GM12878 (cell line): ENCODE results near the gene SPATS2L. TPM values are rescaled to one million over a fixed set of nuclear protein-coding genes. Genes with fewer than 3 reads are reported as not detected.

Experiments
- E2F8 ChIP-seq: fragments of 450-650 bp; IDR thresholded peaks from 2 replicates; pipeline ENCODE4 v1.6.1; 2018; ENCODE audit warnings: mild to moderate bottlenecking, low read depth, moderate library complexity; ENCODE audit not compliant: partially characterized antibody
- FOXK2 ChIP-seq: fragments of 450-650 bp; IDR thresholded peaks from 2 replicates; pipeline ENCODE4 v1.6.1; 2017; ENCODE audit warnings: mild to moderate bottlenecking, moderate library complexity
- HDAC2 ChIP-seq: fragments of 200-600 bp; sonication (generic); IDR thresholded peaks from 2 replicates; pipeline ENCODE4 v1.6.1; 2017
- HDGF ChIP-seq: fragments of 450-650 bp; IDR thresholded peaks from 2 replicates; pipeline ENCODE4 v1.6.1; 2016; ENCODE audit warnings: antibody characterized with exemption
- MAX ChIP-seq: IDR thresholded peaks from 2 replicates; pipeline ENCODE4 v1.6.1; 2012; ENCODE audit warnings: low read depth, low read length, improper control_type of control experiment
- MEF2A ChIP-seq: IDR thresholded peaks from 2 replicates; pipeline ENCODE4 v1.6.1; 2011; ENCODE audit warnings: low read depth, mild to moderate bottlenecking, low read length, moderate library complexity; ENCODE audit not compliant: insufficient read depth
- NR2C2 ChIP-seq: IDR thresholded peaks from 2 replicates; pipeline ENCODE4 v1.6.1; 2011; ENCODE audit warnings: borderline replicate concordance, low read depth; ENCODE audit not compliant: control insufficient read depth, insufficient read length
- PRDM15 ChIP-seq: fragments of 450-650 bp; formaldehyde crosslinking; IDR thresholded peaks from 2 replicates; pipeline ENCODE4 v1.4.0; 2020; ENCODE audit warnings: mild to moderate bottlenecking, moderate library complexity
- RELA ChIP-seq: fragments of 450-650 bp; IDR thresholded peaks from 2 replicates; pipeline ENCODE4 v1.8.0; 2014; ENCODE audit warnings: borderline replicate concordance; ENCODE audit not compliant: partially characterized antibody
- REST ChIP-seq: IDR thresholded peaks from 2 replicates; pipeline ENCODE4 v1.6.1; 2012; ENCODE audit warnings: mild to moderate bottlenecking, low read depth, low read length
- SIX5 ChIP-seq: IDR thresholded peaks from 2 replicates; pipeline ENCODE4 v1.6.1; 2011; ENCODE audit warnings: mild to moderate bottlenecking, low read depth, low read length, moderate library complexity; ENCODE audit not compliant: severe bottlenecking
- STAT3 ChIP-seq: IDR thresholded peaks from 2 replicates; pipeline ENCODE4 v1.6.1; 2011; ENCODE audit warnings: low read depth, low read length, improper control_type of control experiment
- USF2 ChIP-seq: IDR thresholded peaks from 2 replicates; pipeline ENCODE4 v1.6.1; 2011; ENCODE audit warnings: low read depth, low read length, improper control_type of control experiment, borderline replicate concordance
- ZBTB33 ChIP-seq: fragments of 450-650 bp; IDR thresholded peaks from 2 replicates; pipeline ENCODE4 v1.6.1; 2017; ENCODE audit warnings: mild to moderate bottlenecking
- polyA plus RNA-seq, 11 experiments: library from polyadenylated mRNA; depleted of rRNA in 4 of 11; unstranded in 6 of 11; stranded (reverse) in 5 of 11; fragments of >200 nt; fragmentation: Nextera tagmentation in 4 of 11; fragmentation: Illumina TruSeq in 1 of 11; extraction: Ambion mirVana in 4 of 11; extraction: Trizol in 1 of 11; gene quantifications; 1 replicate in 1 of 11; 2 replicates in 10 of 11; pipeline versions ENCODE4 v1.2.1 to v1.2.3, GENCODE V29; 2011 to 2016; ENCODE audit warnings: inconsistent platforms in 2 of 11, missing spikeins in 2 of 11, low read depth in 1 of 11
- total RNA-seq, 4 experiments: library from RNA; depleted of rRNA in 3 of 4; stranded (reverse); fragments of >200 nt in 3 of 4; fragmentation: Illumina TruSeq in 1 of 4; extraction: Trizol in 1 of 4; gene quantifications; 2 replicates each; pipeline versions ENCODE4 v1.2.1 to v1.2.3, GENCODE V29; 2013 to 2021

The SPATS2L gene
- total and polyA plus RNA-seq, 10 of the 15 experiments (the other 5 are each of a cell fraction or from before 2014, with no cell fraction given): 5.2 to 30.0 (median 20.1) TPM

GRCh38 chr2:200454927-200455801 is 148.7 kb downstream of the SPATS2L start (continued):
- TF ChIP-seq REST (no peak), HDGF (no peak), HDAC2 (no peak), NR2C2 (no peak), PRDM15 (CRISPR knock-in tag) (no peak), SIX5 (no peak), ZBTB33 (no peak), MAX (no peak), STAT3 (no peak), FOXK2 (no peak), RELA (no peak), MEF2A (no peak), USF2 (no peak), E2F8 (no peak)
